ENCODE measurements around the gene ALPK1.

ALPK1 gene

GRCh38 chr4:112296949-112297880 is at the start of gene ALPK1:
TSS of gene ALPK1 (plus strand) at chr4:112297369.
- peak; percentile 72 for DNase-seq (ENCODE audit: low read depth)
- TF ChIP-seq, protein P1, sequence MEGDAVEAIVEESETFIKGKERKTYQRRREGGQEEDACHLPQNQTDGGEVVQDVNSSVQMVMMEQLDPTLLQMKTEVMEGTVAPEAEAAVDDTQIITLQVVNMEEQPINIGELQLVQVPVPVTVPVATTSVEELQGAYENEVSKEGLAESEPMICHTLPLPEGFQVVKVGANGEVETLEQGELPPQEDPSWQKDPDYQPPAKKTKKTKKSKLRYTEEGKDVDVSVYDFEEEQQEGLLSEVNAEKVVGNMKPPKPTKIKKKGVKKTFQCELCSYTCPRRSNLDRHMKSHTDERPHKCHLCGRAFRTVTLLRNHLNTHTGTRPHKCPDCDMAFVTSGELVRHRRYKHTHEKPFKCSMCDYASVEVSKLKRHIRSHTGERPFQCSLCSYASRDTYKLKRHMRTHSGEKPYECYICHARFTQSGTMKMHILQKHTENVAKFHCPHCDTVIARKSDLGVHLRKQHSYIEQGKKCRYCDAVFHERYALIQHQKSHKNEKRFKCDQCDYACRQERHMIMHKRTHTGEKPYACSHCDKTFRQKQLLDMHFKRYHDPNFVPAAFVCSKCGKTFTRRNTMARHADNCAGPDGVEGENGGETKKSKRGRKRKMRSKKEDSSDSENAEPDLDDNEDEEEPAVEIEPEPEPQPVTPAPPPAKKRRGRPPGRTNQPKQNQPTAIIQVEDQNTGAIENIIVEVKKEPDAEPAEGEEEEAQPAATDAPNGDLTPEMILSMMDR (IDR thresholded peaks at IDR 0.05; ENCODE audit: insufficient read depth, low read depth, low read length, missing control alignments) = no peak
- peak within 1 kb of the TSS; percentile 81 for H3K4me3 ChIP-seq (ENCODE audit: low read depth, low read length)

DNA sequence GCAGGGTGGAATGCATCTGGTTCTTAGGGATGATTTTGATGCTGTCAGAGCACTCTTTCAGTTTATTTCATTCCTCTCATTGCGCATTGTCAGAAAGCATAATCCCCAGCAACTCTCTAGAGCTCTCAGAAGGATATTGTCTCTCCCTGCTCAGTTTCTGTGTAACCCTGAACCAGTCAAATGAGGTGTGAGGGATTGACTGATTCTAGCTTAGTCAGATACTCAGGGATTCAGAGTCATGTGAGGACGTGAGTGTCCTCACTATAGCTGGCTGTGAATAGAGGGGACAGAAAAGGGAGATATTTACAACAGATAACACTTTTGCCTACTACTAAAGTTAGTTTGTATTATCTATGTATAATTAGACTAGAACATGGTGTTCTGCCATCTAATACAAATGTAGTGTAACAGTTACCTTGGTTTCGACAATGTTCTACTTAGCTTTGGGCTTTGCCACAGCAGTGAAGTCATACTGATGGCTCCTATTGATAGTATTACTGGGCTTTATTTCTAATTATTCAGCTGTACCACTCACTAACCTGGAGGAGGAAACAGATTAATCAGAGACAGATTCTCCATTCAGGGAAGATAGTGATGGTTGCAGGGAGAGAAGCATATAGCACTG is 46.0 kb upstream of the ALPK1 start:
- no peak for DNase-seq (ENCODE audit: low read depth)
- TF ChIP-seq, protein P1 (IDR thresholded peaks at IDR 0.05; ENCODE audit: insufficient read depth, low read depth, low read length, missing control alignments) = no peak
- H3K4me3 ChIP-seq (ENCODE audit: low read depth, low read length) = no peak overlapping the region

DNA sequence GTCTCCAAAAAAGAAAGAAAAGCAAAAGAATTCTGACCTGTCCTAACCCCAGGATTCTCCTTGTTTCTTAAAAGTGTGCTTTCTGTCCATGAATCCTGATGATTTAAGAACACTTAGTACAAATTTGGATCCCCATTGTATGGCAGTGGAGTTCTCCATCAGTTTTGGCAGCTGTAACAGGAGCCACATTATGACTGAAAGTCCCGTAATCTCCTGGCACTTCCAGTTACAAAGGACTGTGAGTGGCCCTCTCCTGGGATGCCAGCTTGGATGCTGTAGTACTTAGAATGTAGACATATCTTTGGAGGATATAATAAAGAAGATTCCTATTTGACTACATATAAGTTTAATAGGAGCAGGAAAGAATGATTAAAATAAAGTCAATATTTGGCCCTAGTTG is 44.9 kb upstream of the ALPK1 start:
- DNase-seq (ENCODE audit: low read depth) = no peak
- TF ChIP-seq, protein P1 (IDR thresholded peaks at IDR 0.05; ENCODE audit: insufficient read depth, low read depth, low read length, missing control alignments) = no peak

GRCh38 chr4:112253382-112254000 is 43.7 kb upstream of the ALPK1 start:
- no peak for DNase-seq (ENCODE audit: low read depth)
- H3K4me3 ChIP-seq (ENCODE audit: low read depth, low read length) = no peak overlapping the region
- TF ChIP-seq, protein P1 (IDR thresholded peaks at IDR 0.05; ENCODE audit: insufficient read depth, low read depth, low read length, missing control alignments) = no peak

More for the DNA sequence above, 44.9 kb upstream of the ALPK1 start:
- H3K4me3 ChIP-seq (ENCODE audit: low read depth, low read length) = no peak overlapping the region

GRCh38 chr4:112257098-112257497 is 40.1 kb upstream of the ALPK1 start:
- TF ChIP-seq, protein P1 (IDR thresholded peaks at IDR 0.05; ENCODE audit: insufficient read depth, low read depth, low read length, missing control alignments) = no peak
- no peak for DNase-seq (ENCODE audit: low read depth)
- H3K4me3 ChIP-seq (ENCODE audit: low read depth, low read length) = no peak overlapping the region

- TF ChIP-seq, protein P1 (IDR thresholded peaks at IDR 0.05; ENCODE audit: insufficient read depth, low read depth, low read length, missing control alignments) = peak; percentile 28
- peak; percentile 35 for DNase-seq (ENCODE audit: low read depth)
- no peak overlapping the region for H3K4me3 ChIP-seq (ENCODE audit: low read depth, low read length)
Measured at GRCh38 chr4:112266823-112267222, 30.3 kb upstream of the ALPK1 start.

Measured in GM12865 (cell line).